GM19193 (cell line): ENCODE data around the gene WDR33.

ENCODE experiments used
- POLR2A ChIP-seq: IDR thresholded peaks from 4 replicates; pipeline ENCODE4 v1.6.1; 2011; ENCODE audit not compliant: insufficient read depth, insufficient read length; ENCODE audit errors: extremely low read depth

Gene WDR33

DNA sequence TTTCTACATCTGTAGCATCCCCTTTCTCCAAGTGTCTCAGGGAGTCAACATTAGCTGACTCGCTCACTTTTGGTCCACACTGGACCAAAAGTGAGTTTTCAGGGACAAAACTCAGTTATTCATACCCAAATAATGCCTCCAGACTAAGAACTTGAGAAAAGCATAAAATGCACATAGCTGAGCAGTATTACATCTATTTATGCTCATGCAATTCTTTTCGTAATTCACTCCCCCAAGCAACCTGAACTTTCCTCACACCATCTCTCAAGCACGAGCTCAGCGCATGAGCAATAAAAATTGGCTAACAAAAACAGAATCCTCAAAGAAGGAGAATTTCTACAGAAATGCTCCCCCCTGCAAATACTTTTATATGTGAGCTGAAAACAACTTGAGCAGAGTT, 92.7 kb downstream of the WDR33 start:
- no peak for TF ChIP-seq POLR2A

DNA sequence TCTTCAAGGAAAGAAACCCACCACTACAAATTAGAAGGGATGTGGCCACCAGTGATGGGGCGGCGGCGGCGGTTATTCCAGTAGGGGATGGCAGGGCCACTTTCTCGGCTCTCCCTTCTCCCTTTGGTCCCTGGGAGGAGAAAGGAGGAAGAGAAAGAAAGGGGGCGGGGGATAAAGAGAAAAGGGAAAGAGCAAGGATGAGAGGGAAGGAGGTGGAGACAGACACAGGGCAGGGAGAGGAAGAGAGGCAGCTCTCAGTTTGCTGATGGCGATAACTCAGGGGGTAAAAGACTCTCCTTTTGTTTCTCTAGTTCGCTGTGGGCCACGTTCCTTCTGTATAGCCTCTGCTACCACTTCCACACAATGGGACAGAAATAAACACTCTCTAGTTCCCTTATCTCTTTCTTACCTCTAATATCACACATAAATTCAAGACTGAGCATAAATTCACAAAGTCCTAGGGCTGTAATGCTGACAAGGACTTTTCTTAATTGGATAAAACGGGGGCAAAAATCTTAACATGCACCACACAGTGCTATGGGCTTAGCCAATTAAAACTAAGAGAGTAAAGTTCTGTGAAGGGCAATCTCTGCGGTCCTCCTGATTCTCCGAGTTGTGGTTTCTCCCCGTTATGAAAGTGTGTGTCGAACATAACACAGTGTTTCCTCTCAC, 95.1 kb downstream of the WDR33 start:
- TF ChIP-seq POLR2A, result no peak

GRCh38 chr2:127713562-127713961, 97.4 kb downstream of the WDR33 start:
- TF ChIP-seq POLR2A, result no peak

- TF ChIP-seq POLR2A, result no peak
Observed at GRCh38 chr2:127712999-127713398, 98.0 kb downstream of the WDR33 start.

DNA sequence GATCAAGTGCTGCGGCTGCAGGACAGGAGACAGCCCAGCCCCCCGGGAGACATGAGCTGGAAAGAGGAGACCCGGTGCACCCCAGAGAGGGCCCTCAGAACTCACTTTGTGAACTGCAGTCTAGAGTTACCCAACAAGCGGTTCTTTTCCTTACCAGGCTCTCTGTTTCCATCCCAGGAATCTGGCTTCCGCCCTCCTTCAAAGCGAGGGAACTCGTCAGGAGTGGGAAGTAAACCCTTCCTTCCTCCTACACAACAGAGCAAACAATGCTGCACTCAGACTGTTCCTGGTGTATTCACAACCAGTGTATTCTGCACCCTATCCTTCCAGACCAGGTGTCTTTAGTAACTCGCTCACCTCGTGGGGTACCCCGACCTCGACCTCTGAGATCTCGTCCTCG, 101.6 kb downstream of the WDR33 start:
- TF ChIP-seq POLR2A, result no peak

DNA sequence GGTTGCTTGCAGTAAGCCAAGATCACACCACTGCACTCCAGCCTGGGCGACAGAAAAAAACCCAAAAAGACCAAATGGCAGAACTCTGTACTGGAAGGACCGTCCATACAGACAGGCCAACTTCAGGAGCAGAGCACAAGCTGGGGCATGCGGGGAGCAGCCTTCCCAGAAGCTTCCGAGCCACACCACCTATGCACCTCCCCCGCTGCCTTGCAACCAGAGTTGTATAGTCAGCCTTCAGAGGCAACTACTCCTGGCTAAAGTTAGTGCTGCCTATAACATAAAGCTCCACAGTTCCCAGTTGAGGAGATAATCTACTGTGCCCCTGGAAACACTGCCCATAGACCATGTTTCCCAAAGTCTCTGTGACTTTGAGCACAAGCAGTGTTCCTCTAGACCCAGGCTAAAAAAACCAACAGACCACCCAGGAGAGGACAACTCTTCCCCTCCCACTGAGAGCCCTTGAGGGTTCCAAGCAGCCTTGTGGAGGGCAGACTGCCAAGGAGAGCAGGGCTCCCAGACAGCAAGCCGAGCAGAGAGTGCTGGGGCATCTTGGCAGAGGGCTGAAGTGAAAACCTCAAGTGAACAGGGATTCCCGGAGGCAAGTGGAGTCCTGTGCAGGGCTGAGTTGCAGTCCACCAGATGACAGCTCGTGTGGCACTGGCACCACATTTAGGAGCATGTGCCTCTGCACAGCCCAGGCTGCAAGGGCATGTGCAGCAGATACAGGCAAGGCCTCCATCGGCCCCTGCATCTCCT, 102.9 kb downstream of the WDR33 start:
- no peak for TF ChIP-seq POLR2A

- TF ChIP-seq POLR2A, result no peak
Observed at GRCh38 chr2:127706215-127706990, 104.6 kb downstream of the WDR33 start.

GRCh38 chr2:127705391-127706065, 105.4 kb downstream of the WDR33 start:
- TF ChIP-seq POLR2A, result no peak

GRCh38 chr2:127704641-127705390, 106.2 kb downstream of the WDR33 start:
- TF ChIP-seq POLR2A, result no peak

- no peak for TF ChIP-seq POLR2A
Observed at GRCh38 chr2:127703282-127703681, 107.7 kb downstream of the WDR33 start.

DNA sequence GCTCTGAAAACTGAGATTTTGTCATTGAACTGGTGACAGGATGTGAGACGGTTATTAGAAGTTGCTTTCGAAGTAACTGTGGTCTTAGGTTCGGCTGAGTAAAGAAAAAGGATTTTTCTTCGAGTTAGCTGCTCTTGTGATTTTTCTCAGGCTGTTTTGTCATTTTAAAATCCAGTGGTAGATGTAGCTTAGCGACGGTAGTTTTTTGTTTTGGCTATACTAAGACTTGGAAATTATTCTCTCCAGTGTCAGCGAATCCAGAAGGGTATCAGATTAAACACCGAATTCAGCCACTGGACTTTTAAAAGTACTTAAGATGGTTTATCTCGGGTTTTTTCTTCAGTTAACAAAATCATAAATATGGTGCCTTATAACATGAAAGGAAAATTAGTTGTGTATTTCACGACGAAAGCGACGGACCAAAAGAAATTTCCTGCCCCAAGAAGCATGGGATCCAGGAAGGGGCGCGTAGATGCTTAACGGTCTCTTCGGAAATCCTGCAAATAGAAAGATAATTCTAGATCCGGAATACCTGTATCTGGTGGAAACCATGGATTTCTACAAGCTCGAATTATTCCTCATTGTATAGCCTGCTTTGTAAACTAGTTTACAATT, 108.5 kb downstream of the WDR33 start:
- no peak for TF ChIP-seq POLR2A

DNA sequence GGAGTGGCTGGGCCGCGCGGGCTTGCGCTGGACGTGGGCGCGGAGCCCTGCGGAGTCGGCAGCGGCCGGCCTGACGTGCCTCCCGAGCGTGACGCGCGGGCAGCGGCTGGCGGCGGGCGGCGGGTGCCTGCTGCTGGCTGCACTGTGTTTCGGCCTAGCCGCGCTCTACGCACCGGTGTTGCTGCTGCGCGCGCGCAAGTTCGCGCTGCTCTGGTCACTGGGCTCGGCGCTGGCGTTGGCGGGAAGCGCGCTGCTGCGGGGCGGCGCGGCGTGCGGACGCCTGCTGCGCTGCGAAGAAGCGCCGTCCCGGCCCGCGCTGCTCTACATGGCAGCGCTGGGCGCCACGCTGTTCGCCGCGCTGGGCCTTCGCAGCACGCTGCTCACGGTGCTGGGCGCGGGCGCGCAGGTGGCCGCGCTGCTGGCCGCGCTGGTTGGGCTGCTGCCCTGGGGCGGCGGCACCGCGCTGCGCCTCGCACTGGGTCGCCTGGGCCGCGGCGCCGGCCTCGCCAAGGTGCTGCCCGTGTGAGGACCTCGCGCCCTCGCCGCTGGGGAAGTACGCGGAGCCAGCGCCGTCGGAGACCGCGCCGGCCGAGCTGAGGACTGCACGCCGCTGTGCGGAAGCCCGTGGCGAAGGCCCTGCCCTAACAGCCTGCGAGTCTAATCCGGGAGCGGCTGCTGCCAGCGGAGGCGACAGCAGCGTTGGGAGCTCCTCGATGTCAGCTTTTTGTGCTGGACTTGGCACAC, 109.1 kb downstream of the WDR33 start:
- TF ChIP-seq POLR2A, result peak; percentile 7

GRCh38 chr2:127701193-127701650, 109.7 kb downstream of the WDR33 start, which contains the start of gene SFT2D3:
TSS of gene SFT2D3 (plus strand) at chr2:127701497. CDS start at chr2:127701529, 32 bp downstream.
- peak; percentile 99 for TF ChIP-seq POLR2A

- no peak for TF ChIP-seq POLR2A
Observed at GRCh38 chr2:127700527-127701192, 110.3 kb downstream of the WDR33 start.
